Mucosa of descending colon (tissue), 3 donors: ENCODE results near the gene WDFY4. TPM values are rescaled to one million over a fixed set of nuclear protein-coding genes. Genes with fewer than 3 reads are reported as not detected.

Experiments used
- ATAC-seq: fragments of 200-7000 bp; cut with Tn5 transposase; one replicate; pipeline ENCODE4 v1.9.1; 2020; ENCODE audit warnings: mild to moderate bottlenecking, moderate library complexity
- DNase-seq, 3 donors: peaks; one replicate each; pipeline ENCODE4 v3.0.0-alpha.2; 2020
- H3K36me3 ChIP-seq: fragments of 200-600 bp; one replicate; pipeline ENCODE4 v1.8.0; 2021; ENCODE audit warnings: low read depth, mild to moderate bottlenecking
- H3K4me1 ChIP-seq: fragments of 200-600 bp; one replicate; pipeline ENCODE4 v1.8.0; 2021; ENCODE audit warnings: low read depth, mild to moderate bottlenecking
- H3K4me3 ChIP-seq: fragments of 200-600 bp; one replicate; pipeline ENCODE4 v1.8.0; 2021; ENCODE audit warnings: mild to moderate bottlenecking
- H3K9me3 ChIP-seq: fragments of 200-600 bp; one replicate; pipeline ENCODE4 v1.8.0; 2021; ENCODE audit warnings: mild to moderate bottlenecking
- CTCF ChIP-seq: fragments of 200-600 bp; IDR thresholded peaks from one replicate; pipeline ENCODE4 v1.8.0; 2022; ENCODE audit warnings: antibody characterized with exemption, mild to moderate bottlenecking
- intact Hi-C, 2 donors: fragments of 100-400 bp; cut with DNase I in 1 of 2; cut with micrococcal nuclease in 1 of 2; formaldehyde crosslinking; loops; one replicate each; pipeline versions ENCODE4 v1.11.0 to v1.11.1; 2022; cut with DNase I, micrococcal nuclease
- total RNA-seq, 3 donors: library from RNA; stranded (reverse); fragmentation: NEBNext Ultra II Directional in 2 of 3; extraction: Animal tissue kit (Norgen Biotek cat#: 25700) in 2 of 3; gene quantifications; one replicate each; pipeline versions ENCODE4 v1.2.1 to v1.2.4, GENCODE V29; 2021 to 2023
- donor health status: DM: no; HTN: no; CAD: no; lungs with moderate emphysema.
- donor health status: DM: no; HTN: no; CAD: no.
- donor health status: DM: no; HTN: yes; CAD: no.

Gene WDFY4
- total RNA-seq, 3 donors from 2014 or later: 2.1 to 3.3 (median 2.2) TPM

DNA sequence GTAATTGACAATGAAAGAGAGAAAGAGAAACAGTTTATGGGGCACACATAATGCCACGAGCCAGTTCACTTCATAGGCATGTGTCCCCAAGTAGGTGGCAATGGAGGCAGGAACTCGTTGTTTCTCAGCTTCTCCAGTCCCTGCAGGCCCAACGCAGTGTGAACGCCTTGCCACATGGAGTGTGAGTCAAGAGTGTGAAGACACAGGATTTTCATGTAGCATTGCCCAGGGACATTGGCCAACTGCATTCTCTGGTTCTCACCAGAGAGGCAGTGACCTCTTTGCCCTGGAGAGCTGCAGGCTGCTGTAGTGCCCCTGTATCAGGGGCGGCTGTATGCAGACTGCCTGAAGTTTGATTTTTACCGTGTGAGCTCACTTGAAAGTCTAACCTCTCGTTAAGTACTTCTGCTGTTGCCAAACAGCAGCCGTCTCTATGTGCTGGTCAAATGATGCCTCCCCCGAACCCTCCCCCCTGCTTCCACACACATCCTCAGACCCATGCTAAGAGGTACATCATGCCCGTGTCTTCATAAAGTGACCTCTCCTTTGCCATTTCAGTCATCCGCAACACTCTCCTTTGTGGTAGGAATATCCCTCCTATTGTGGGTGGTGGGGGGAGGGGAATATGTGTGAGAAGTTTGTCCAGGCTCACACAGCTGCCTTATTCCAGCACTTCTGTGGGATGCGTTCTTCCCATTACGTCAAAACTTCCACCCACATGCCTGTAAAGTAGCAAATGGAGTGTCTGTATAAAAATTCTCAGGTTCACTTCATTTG, 242.3 kb downstream of the WDFY4 start:
- Histone ChIP-seq H3K4me3 (no peak overlapping the region), H3K36me3 (no peaks in the 10 kb centered on the region), H3K9me3 (no peaks in the 10 kb centered on the region), H3K4me1 (no peaks in the 10 kb centered on the region)
- TF ChIP-seq CTCF: no peak
- ATAC-seq (no peak), DNase-seq (no peak)
- intact Hi-C loops: no loop called here

DNA sequence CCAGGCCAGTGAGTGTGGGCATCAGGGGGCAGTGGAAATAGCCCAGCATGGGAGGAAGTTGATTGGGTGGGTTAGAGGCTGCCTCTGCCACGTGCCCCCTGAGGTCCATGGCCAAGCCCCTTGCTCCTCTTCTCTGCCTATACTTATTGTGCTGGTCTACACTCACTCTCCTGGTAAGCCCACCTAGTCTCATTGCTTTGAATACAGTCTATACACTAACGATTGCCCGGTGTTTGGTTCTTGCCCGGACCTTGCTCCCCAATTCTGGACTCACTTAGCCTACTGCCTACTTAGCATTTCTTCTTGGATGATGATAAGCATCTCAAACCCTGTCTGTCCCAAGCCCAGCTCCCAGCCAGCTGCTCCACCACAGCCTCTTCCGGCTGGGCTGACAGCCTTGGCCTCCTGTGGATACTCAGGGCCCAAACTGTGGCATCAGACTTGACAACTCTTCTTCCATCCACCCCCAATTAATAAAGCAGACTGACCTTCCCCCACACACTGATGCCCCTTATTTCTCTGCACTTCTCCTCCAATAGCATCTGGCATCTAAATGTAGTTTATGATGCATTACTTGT, 244.8 kb downstream of the WDFY4 start:
- H3K4me3 ChIP-seq: no peak overlapping the region
- ATAC-seq (no peak), DNase-seq (no peak)
- H3K36me3 ChIP-seq: no peaks in the 10 kb centered on the region
- no peaks in the 10 kb centered on the region for H3K4me1 ChIP-seq
- intact Hi-C loops: no loop called here
- no peaks in the 10 kb centered on the region for H3K9me3 ChIP-seq
- no peak for TF ChIP-seq CTCF

DNA sequence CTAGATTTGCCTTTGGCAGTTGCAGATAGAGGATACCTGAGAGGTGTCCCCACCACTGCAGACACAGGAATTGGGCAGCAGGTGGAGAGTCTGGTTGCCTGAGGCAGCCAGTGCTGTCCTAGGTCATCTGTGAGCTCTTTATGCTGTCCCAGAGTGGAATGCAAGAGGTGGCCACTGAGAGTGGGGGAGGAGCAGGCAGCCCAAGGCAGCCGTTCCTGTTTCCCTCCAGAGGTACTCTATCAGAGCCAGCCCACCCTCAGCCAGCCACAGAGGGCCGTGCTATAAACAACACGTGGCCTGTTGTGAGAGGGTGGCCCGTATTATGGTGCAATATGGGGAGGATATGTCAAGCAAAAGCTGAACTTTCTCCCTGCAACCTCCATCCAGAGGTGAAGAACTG, 246.5 kb downstream of the WDFY4 start:
- TF ChIP-seq CTCF: no peak
- no peaks in the 10 kb centered on the region for H3K4me1 ChIP-seq
- no peaks in the 10 kb centered on the region for H3K36me3 ChIP-seq
- intact Hi-C loops: no loop called here
- ATAC-seq (no peak), DNase-seq (no peak)
- no peak overlapping the region for H3K4me3 ChIP-seq
- H3K9me3 ChIP-seq: no peaks in the 10 kb centered on the region

- Histone ChIP-seq H3K36me3 (no peaks in the 10 kb centered on the region), H3K4me1 (no peaks in the 10 kb centered on the region), H3K4me3 (no peak overlapping the region), H3K9me3 (no peaks in the 10 kb centered on the region)
- TF ChIP-seq CTCF: no peak
- DNase-seq: no peak
- intact Hi-C loops: no loop called here
- no peak for ATAC-seq
Observed at GRCh38 chr10:48932831-48933664, 248.4 kb downstream of the WDFY4 start.

DNA sequence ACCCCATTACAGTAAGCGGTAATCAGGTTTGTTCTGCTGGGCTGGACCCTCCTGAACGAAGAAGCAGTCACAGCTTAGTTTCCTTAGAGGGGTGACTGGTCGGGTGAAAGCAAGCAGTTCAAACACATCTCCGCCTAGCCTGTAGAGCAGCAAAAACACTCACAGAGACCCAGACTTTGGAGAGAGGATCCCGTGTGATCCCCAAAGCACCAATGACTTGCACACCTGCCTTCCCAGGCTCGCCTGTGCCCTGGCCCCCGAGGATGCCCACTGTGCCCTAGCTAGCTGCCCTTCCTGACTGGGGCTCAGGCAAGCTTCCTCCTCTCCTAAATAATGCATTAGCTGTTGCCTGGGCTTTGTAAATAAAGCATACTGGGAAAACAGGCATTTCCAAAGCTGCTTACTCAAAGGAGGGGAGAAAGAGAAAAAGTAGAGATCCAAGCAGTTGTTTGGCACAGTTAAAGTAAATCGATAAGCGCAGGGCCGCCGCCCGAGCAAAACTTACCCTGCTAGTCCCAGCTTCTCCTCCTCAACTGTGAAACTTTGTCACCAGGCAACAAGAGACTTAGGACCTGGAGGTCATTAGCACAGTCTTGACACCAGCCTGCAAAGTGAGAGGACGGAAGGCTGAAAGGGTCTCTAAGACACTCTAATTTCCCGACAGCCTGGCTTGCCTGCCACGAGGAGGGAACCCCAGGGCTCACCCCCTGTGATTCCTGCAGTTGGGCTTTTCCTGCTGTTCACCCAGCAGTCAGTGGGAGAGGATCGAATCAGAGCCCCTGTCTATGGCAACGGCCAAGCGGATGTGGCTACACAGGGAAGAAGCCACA, 250.2 kb downstream of the WDFY4 start:
- no peaks in the 10 kb centered on the region for H3K4me1 ChIP-seq
- H3K4me3 ChIP-seq: no peak overlapping the region
- no peaks in the 10 kb centered on the region for H3K9me3 ChIP-seq
- DNase-seq (no peak), ATAC-seq (peak; percentile 21)
- intact Hi-C loops: no loop called here
- TF ChIP-seq CTCF: no peak
- H3K36me3 ChIP-seq: no peaks in the 10 kb centered on the region
